PC-3 (cell line): ENCODE measurements around the gene PTPRN. TPM values are rescaled to one million over a fixed set of nuclear protein-coding genes. Genes with fewer than 3 reads are reported as not detected.

ENCODE experiments used
- ATAC-seq: fragments of 200-7000 bp; cut with Tn5 transposase; 2 replicates; pipeline ENCODE4 v1.9.1; 2020; ENCODE audit warnings: mild to moderate bottlenecking, moderate library complexity
- BruUV-seq: library from RNA; stranded (reverse); fragments of 400-500 nt; replicated peaks from 2 replicates; lab custom pipeline; 2021; lab: Mats Ljungman, UMichigan
- CTCF ChIA-PET: fragments of 300-600 bp; sonication (Branson Sonifier 250); formaldehyde crosslinking; loops from one replicate; lab custom pipeline; 2022; ENCODE audit warnings: antibody characterized with exemption; lab: Charles Lee
- POLR2A ChIA-PET: fragments of 300-600 bp; sonication (Branson Sonifier 250); formaldehyde crosslinking; loops from one replicate; lab custom pipeline; 2022; ENCODE audit warnings: antibody characterized with exemption; ENCODE audit not compliant: unreplicated experiment; lab: Charles Lee
- DNase-seq: peaks from one replicate; pipeline ENCODE4 v3.0.0-alpha.2; 2015
- H2AFZ ChIP-seq: fragments of 300-600 bp; sonication (generic); 2 replicates; pipeline ENCODE4 v1.6.0; 2016; ENCODE audit warnings: antibody characterized with exemption, low read length
- H3F3A ChIP-seq: fragments of 300-600 bp; sonication (generic); one replicate; pipeline ENCODE4 v1.6.0; 2017; ENCODE audit warnings: antibody characterized with exemption, low read length, control low read depth, mild to moderate bottlenecking; ENCODE audit not compliant: unreplicated experiment
- H3K27ac ChIP-seq: fragments of 300-600 bp; sonication (generic); 2 replicates; pipeline ENCODE4 v1.5.1; 2016; ENCODE audit warnings: mild to moderate bottlenecking, low read length
- H3K27me3 ChIP-seq: fragments of 300-600 bp; sonication (generic); 2 replicates; pipeline ENCODE4 v1.6.1; 2016; ENCODE audit warnings: low read length, mixed read lengths
- H3K36me3 ChIP-seq: fragments of 300-600 bp; sonication (generic); 2 replicates; pipeline ENCODE4 v1.6.1; 2016; ENCODE audit warnings: low read depth, mixed run types, low read length, mixed read lengths
- H3K4me1 ChIP-seq: fragments of 300-600 bp; sonication (generic); 2 replicates; pipeline ENCODE4 v1.5.1; 2016; ENCODE audit warnings: low read length; ENCODE audit not compliant: insufficient read depth
- H3K4me2 ChIP-seq: fragments of 300-600 bp; sonication (generic); 2 replicates; pipeline ENCODE4 v1.6.0; 2016; ENCODE audit warnings: low read length
- H3K4me3 ChIP-seq: fragments of 300-600 bp; sonication (generic); 2 replicates; pipeline ENCODE4 v1.5.1; 2016; ENCODE audit warnings: mild to moderate bottlenecking, low read length, mixed read lengths
- H3K79me2 ChIP-seq: fragments of 300-600 bp; sonication (generic); 2 replicates; pipeline ENCODE4 v1.6.1; 2017; ENCODE audit warnings: low read length, mixed read lengths
- H3K9ac ChIP-seq: fragments of 300-600 bp; sonication (generic); 2 replicates; pipeline ENCODE4 v1.6.0; 2016; ENCODE audit warnings: mild to moderate bottlenecking, low read length
- H3K9me2 ChIP-seq: fragments of 300-600 bp; sonication (generic); replicated peaks from 2 replicates; pipeline ENCODE4 v1.6.1; 2016; ENCODE audit warnings: mixed run types, low read length, mixed read lengths
- H3K9me3 ChIP-seq: fragments of 300-600 bp; sonication (generic); 2 replicates; pipeline ENCODE4 v1.6.1; 2016; ENCODE audit warnings: low read length, mixed read lengths
- H4K20me1 ChIP-seq: fragments of 300-600 bp; sonication (generic); 2 replicates; pipeline ENCODE4 v1.6.1; 2016; ENCODE audit warnings: low read length, mixed read lengths
- CTCF ChIP-seq: fragments of 300-600 bp; sonication (generic); conservative IDR thresholded peaks from 2 replicates; pipeline ENCODE4 v1.5.1; 2017; ENCODE audit warnings: antibody characterized with exemption, low read depth, mild to moderate bottlenecking, low read length
- EZH2 ChIP-seq: fragments of 300-600 bp; sonication (generic); IDR thresholded peaks from one replicate; pipeline ENCODE4 v1.6.1; 2017; ENCODE audit warnings: antibody characterized with exemption, mild to moderate bottlenecking, low read length; ENCODE audit not compliant: unreplicated experiment
- EZH2phosphoT487 ChIP-seq: fragments of 300-600 bp; sonication (generic); IDR thresholded peaks from 2 replicates; pipeline ENCODE4 v1.6.1; 2018; ENCODE audit warnings: mild to moderate bottlenecking, antibody characterized with exemption, low read length, borderline replicate concordance
- intact Hi-C: fragments of 100-400 bp; cut with micrococcal nuclease; formaldehyde crosslinking; loops from 2 replicates; pipeline ENCODE4 v1.9.0; 2023
- total RNA-seq: library from RNA; depleted of rRNA; stranded (reverse); fragments of >200 nt; gene quantifications from 2 replicates; pipeline ENCODE4 v1.2.3, GENCODE V29; 2014

The PTPRN gene
- total RNA-seq, 1 experiment from 2014 or later: 0.07 TPM

- Histone ChIP-seq H3K4me3 (peak within 1 kb of the TSS; percentile 74), H3F3A (peaks cover 2% of the 10 kb centered on the region), H3K4me2 (peak within 1 kb of the TSS; percentile 90), H3K27me3 (no peaks in the 10 kb centered on the region), H3K79me2 (peaks cover 28% of the 10 kb centered on the region), H2AFZ (peak within 1 kb of the TSS; percentile 79), H3K36me3 (peaks cover 6% of the 10 kb centered on the region), H3K27ac (peak within 1 kb of the TSS; percentile 33), H3K9ac (peak within 1 kb of the TSS; percentile 62), H3K9me2 (no peaks in the 10 kb centered on the region), H4K20me1 (no peaks in the 10 kb centered on the region), H3K4me1 (peaks cover 38% of the 10 kb centered on the region), H3K9me3 (no peaks in the 10 kb centered on the region)
- intact Hi-C loops: loop anchor here (1.0 kb wide), 1 partner anchor 133 kb away; the partner anchor contains the start of gene DNPEP
- CTCF ChIA-PET: no interaction called here
- peak; percentile 90 for DNase-seq
- peak; percentile 58 for ATAC-seq
- no TSS peak for BruUV-seq
- POLR2A ChIA-PET: interaction anchor here (0.6 to 0.7 kb wide), 3 partner anchors 20 to 48 kb away, joined by 3 to 20 read pairs (median 10); partner anchors contain the start of gene ZFAND2B
- no peak for TF ChIP-seq EZH2phosphoT487
- TF ChIP-seq EZH2: no peak
- TF ChIP-seq CTCF: no peak
These were observed 55.2 kb downstream of the PTPRN start, which contains the start of gene TUBA4A for GRCh38 chr2:219253753-219254589. TUBA4A (minus strand) TSS chr2:219253918; CDS start chr2:219253858, 60 bp downstream.

- H4K20me1 ChIP-seq: no peaks in the 10 kb centered on the region
- H3K9me3 ChIP-seq: no peaks in the 10 kb centered on the region
- peaks cover 5% of the 10 kb centered on the region for H3F3A ChIP-seq
- H3K27me3 ChIP-seq: no peaks in the 10 kb centered on the region
- H3K4me3 ChIP-seq: peak within 1 kb of the TSS; percentile 74
- peaks cover 31% of the 10 kb centered on the region for H3K79me2 ChIP-seq
- peaks cover 9% of the 10 kb centered on the region for H3K36me3 ChIP-seq
- TF ChIP-seq EZH2 (no peak), EZH2phosphoT487 (no peak), CTCF (no peak)
- POLR2A ChIA-PET: interaction anchor here (0.5 to 0.6 kb wide), 4 partner anchors 21 to 647 kb away, joined by 3 to 23 read pairs (median 8); no protein-coding TSS in a partner anchor
- peak within 1 kb of the TSS; percentile 62 for H3K9ac ChIP-seq
- peak within 1 kb of the TSS; percentile 90 for H3K4me2 ChIP-seq
- H2AFZ ChIP-seq: peak within 1 kb of the TSS; percentile 79
- CTCF ChIA-PET: no interaction called here
- H3K4me1 ChIP-seq: peaks cover 47% of the 10 kb centered on the region
- peak within 1 kb of the TSS; percentile 33 for H3K27ac ChIP-seq
- ATAC-seq (peak; percentile 10), DNase-seq (peak; percentile 42)
- H3K9me2 ChIP-seq: no peaks in the 10 kb centered on the region
- intact Hi-C loops: loop anchor here (1.0 kb wide), 1 partner anchor 134 kb away; the partner anchor contains the start of gene DNPEP
- TSS peak; percentile 64 for BruUV-seq
These were observed 56.1 kb downstream of the PTPRN start, which contains the start of gene TUBA4B for GRCh38 chr2:219252900-219253752. TUBA4B (plus strand) TSS chr2:219253243; CDS start chr2:219253408, 165 bp downstream.
